GM23338 (cell line): ENCODE measurements around the gene DHRS7B. TPM values are rescaled to one million over a fixed set of nuclear protein-coding genes. Genes with fewer than 3 reads are reported as not detected.
A peak's percentile ranks its signal among the peaks of the same experiment; 100 is the strongest.

ENCODE experiments used
- ATAC-seq: fragments of 200-7000 bp; cut with Tn5 transposase; 3 replicates; pipeline ENCODE4 v1.9.1; 2020
- DNase-seq: peaks from one replicate; pipeline ENCODE4 v3.0.0-alpha.2; 2015; ENCODE audit warnings: low spot score
- H2AFZ ChIP-seq: fragments of 200-600 bp; sonication (generic); 2 replicates; pipeline ENCODE4 v1.8.0; 2016; ENCODE audit warnings: antibody characterized with exemption, mild to moderate bottlenecking, moderate library complexity
- H3F3A ChIP-seq: fragments of 200-600 bp; sonication (generic); replicated peaks from 2 replicates; pipeline ENCODE4 v1.8.0; 2017; ENCODE audit warnings: antibody characterized with exemption, mixed run types, low read depth
- H3K27ac ChIP-seq: fragments of 200-600 bp; sonication (generic); 2 replicates; pipeline ENCODE4 v1.6.1; 2016; ENCODE audit warnings: low read depth
- H3K27me3 ChIP-seq: fragments of 200-600 bp; sonication (generic); 2 replicates; pipeline ENCODE4 v1.8.0; 2016; ENCODE audit warnings: mild to moderate bottlenecking, mixed run types, moderate library complexity; ENCODE audit not compliant: insufficient read depth
- H3K36me3 ChIP-seq: fragments of 200-600 bp; sonication (generic); 2 replicates; pipeline ENCODE4 v1.8.0; 2016; ENCODE audit warnings: mild to moderate bottlenecking; ENCODE audit not compliant: insufficient read depth
- H3K4me1 ChIP-seq: fragments of 200-600 bp; sonication (generic); 2 replicates; pipeline ENCODE4 v1.8.0; 2016; ENCODE audit warnings: mild to moderate bottlenecking, moderate library complexity; ENCODE audit not compliant: insufficient read depth
- H3K4me2 ChIP-seq: fragments of 200-600 bp; sonication (generic); 2 replicates; pipeline ENCODE4 v1.7.1; 2017; ENCODE audit warnings: mixed run types
- H3K4me3 ChIP-seq: fragments of 200-600 bp; sonication (generic); 2 replicates; pipeline ENCODE4 v1.6.1; 2016; ENCODE audit warnings: mixed run types
- H3K79me2 ChIP-seq: fragments of 200-600 bp; sonication (generic); replicated peaks from 2 replicates; pipeline ENCODE4 v1.8.0; 2017; ENCODE audit warnings: mild to moderate bottlenecking; ENCODE audit not compliant: insufficient read depth
- H3K9me2 ChIP-seq: fragments of 200-600 bp; sonication (generic); 2 replicates; pipeline ENCODE4 v1.8.0; 2017; ENCODE audit not compliant: insufficient read depth
- H4K20me1 ChIP-seq: fragments of 200-600 bp; sonication (generic); replicated peaks from 2 replicates; pipeline ENCODE4 v1.8.0; 2017; ENCODE audit warnings: mild to moderate bottlenecking; ENCODE audit not compliant: insufficient read depth
- H3K27ac Mint-ChIP-seq: 2 replicates; pipeline ENCODE4 v1.8.0; 2020; ENCODE audit warnings: inconsistent platforms, mild to moderate bottlenecking, moderate library complexity, mixed read lengths
- H3K27me3 Mint-ChIP-seq: 3 replicates; pipeline ENCODE4 v1.8.0; 2022; ENCODE audit warnings: low read depth, mild to moderate bottlenecking, moderate library complexity, mixed read lengths, inconsistent platforms; ENCODE audit not compliant: insufficient read depth, poor library complexity
- H3K36me3 Mint-ChIP-seq: 3 replicates; pipeline ENCODE4 v1.8.0; 2021; ENCODE audit warnings: low read depth, mild to moderate bottlenecking, inconsistent platforms, moderate library complexity, mixed read lengths
- H3K4me1 Mint-ChIP-seq: 3 replicates; pipeline ENCODE4 v1.8.0; 2020; ENCODE audit warnings: mild to moderate bottlenecking, inconsistent platforms, mixed read lengths
- H3K4me3 Mint-ChIP-seq: 3 replicates; pipeline ENCODE4 v1.8.0; 2021; ENCODE audit warnings: moderate library complexity, mild to moderate bottlenecking, inconsistent platforms, mixed read lengths
- H3K9me3 Mint-ChIP-seq: 3 replicates; pipeline ENCODE4 v1.8.0; 2020; ENCODE audit warnings: moderate library complexity, mild to moderate bottlenecking, inconsistent platforms, mixed read lengths
- CREB1 ChIP-seq: fragments of 250-450 bp; sonication (Bioruptor Pico); IDR thresholded peaks from 2 replicates; pipeline ENCODE4 v1.5.0; 2020; ENCODE audit warnings: low read depth, mild to moderate bottlenecking, moderate library complexity
- CTCF ChIP-seq, 2 experiments: fragments of 200-600 bp in 1 of 2; sonication (generic) in 1 of 2; conservative IDR thresholded peaks; 2 replicates each; pipeline versions ENCODE4 v1.5.1 to v1.6.1; 2016 to 2017; ENCODE audit warnings: antibody characterized with exemption in 2 of 2, low read depth in 2 of 2, mild to moderate bottlenecking in 2 of 2, moderate library complexity in 1 of 2
- EZH2 ChIP-seq: fragments of 200-600 bp; sonication (generic); IDR thresholded peaks from one replicate; pipeline ENCODE4 v1.8.0; 2017; ENCODE audit warnings: antibody characterized with exemption, mild to moderate bottlenecking, low read depth; ENCODE audit not compliant: unreplicated experiment
- EZH2phosphoT487 ChIP-seq: fragments of 200-600 bp; sonication (generic); IDR thresholded peaks from one replicate; pipeline ENCODE4 v1.8.1; 2018; ENCODE audit warnings: antibody characterized with exemption; ENCODE audit not compliant: unreplicated experiment
- JUNB ChIP-seq: IDR thresholded peaks from one replicate; pipeline ENCODE4 v1.6.1; 2016; ENCODE audit warnings: antibody characterized with exemption; ENCODE audit not compliant: unreplicated experiment
- NANOG ChIP-seq: IDR thresholded peaks from 2 replicates; pipeline ENCODE4 v1.6.1; 2016; ENCODE audit warnings: antibody characterized with exemption, borderline replicate concordance
- POLR2AphosphoS5 ChIP-seq: IDR thresholded peaks from 2 replicates; pipeline ENCODE4 v1.6.1; 2016; ENCODE audit warnings: antibody characterized with exemption, low read depth
- STAT1 ChIP-seq: IDR thresholded peaks from one replicate; pipeline ENCODE4 v1.6.1; 2016; ENCODE audit warnings: antibody characterized with exemption; ENCODE audit not compliant: unreplicated experiment
- polyA plus RNA-seq: library from polyadenylated mRNA; unstranded; fragments of >200 nt; fragmentation: Nextera tagmentation; extraction: Ambion mirVana; gene quantifications from 2 replicates; pipeline ENCODE4 v1.2.1, GENCODE V29; 2016
- total RNA-seq: library from RNA; depleted of rRNA; stranded (reverse); fragments of >200 nt; shearing (Covaris generic); gene quantifications from 2 replicates; pipeline ENCODE4 v1.2.3, GENCODE V29; 2014
- TF ChIP-seq, protein P1 (sequence below): fragments of 250-450 bp; sonication (Bioruptor Pico); IDR thresholded peaks from 2 replicates; pipeline ENCODE4 v1.5.0; 2020; ENCODE audit warnings: mild to moderate bottlenecking, moderate library complexity
- TF ChIP-seq, protein P2 (sequence below): IDR thresholded peaks from one replicate; pipeline ENCODE4 v1.6.1; 2018; ENCODE audit warnings: antibody characterized with exemption; ENCODE audit not compliant: unreplicated experiment

DHRS7B gene
- total and polyA plus RNA-seq, 2 experiments from 2014 or later: 26.6 to 27.9 TPM

DNA sequence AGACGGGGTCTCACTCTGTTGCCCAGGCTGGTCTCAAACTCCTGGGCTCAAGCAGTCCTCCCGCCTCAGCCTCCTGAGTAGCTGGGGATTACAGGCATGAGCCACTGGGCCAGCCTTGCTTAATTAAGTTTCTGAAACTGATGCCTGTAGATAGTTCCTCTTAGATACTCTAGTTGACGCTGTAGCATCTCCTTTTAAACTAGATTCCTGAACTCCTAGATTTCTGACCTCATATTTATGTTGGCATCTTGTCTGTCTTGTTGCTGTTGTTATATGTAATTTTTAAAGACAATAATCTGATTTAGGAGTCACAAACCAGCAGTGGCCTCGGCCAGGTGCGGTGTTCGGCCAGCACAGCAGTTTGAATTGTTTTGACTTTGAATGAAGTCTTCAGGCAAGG is 37.5 kb downstream of the DHRS7B start (continued):
- TF ChIP-seq, protein P1, sequence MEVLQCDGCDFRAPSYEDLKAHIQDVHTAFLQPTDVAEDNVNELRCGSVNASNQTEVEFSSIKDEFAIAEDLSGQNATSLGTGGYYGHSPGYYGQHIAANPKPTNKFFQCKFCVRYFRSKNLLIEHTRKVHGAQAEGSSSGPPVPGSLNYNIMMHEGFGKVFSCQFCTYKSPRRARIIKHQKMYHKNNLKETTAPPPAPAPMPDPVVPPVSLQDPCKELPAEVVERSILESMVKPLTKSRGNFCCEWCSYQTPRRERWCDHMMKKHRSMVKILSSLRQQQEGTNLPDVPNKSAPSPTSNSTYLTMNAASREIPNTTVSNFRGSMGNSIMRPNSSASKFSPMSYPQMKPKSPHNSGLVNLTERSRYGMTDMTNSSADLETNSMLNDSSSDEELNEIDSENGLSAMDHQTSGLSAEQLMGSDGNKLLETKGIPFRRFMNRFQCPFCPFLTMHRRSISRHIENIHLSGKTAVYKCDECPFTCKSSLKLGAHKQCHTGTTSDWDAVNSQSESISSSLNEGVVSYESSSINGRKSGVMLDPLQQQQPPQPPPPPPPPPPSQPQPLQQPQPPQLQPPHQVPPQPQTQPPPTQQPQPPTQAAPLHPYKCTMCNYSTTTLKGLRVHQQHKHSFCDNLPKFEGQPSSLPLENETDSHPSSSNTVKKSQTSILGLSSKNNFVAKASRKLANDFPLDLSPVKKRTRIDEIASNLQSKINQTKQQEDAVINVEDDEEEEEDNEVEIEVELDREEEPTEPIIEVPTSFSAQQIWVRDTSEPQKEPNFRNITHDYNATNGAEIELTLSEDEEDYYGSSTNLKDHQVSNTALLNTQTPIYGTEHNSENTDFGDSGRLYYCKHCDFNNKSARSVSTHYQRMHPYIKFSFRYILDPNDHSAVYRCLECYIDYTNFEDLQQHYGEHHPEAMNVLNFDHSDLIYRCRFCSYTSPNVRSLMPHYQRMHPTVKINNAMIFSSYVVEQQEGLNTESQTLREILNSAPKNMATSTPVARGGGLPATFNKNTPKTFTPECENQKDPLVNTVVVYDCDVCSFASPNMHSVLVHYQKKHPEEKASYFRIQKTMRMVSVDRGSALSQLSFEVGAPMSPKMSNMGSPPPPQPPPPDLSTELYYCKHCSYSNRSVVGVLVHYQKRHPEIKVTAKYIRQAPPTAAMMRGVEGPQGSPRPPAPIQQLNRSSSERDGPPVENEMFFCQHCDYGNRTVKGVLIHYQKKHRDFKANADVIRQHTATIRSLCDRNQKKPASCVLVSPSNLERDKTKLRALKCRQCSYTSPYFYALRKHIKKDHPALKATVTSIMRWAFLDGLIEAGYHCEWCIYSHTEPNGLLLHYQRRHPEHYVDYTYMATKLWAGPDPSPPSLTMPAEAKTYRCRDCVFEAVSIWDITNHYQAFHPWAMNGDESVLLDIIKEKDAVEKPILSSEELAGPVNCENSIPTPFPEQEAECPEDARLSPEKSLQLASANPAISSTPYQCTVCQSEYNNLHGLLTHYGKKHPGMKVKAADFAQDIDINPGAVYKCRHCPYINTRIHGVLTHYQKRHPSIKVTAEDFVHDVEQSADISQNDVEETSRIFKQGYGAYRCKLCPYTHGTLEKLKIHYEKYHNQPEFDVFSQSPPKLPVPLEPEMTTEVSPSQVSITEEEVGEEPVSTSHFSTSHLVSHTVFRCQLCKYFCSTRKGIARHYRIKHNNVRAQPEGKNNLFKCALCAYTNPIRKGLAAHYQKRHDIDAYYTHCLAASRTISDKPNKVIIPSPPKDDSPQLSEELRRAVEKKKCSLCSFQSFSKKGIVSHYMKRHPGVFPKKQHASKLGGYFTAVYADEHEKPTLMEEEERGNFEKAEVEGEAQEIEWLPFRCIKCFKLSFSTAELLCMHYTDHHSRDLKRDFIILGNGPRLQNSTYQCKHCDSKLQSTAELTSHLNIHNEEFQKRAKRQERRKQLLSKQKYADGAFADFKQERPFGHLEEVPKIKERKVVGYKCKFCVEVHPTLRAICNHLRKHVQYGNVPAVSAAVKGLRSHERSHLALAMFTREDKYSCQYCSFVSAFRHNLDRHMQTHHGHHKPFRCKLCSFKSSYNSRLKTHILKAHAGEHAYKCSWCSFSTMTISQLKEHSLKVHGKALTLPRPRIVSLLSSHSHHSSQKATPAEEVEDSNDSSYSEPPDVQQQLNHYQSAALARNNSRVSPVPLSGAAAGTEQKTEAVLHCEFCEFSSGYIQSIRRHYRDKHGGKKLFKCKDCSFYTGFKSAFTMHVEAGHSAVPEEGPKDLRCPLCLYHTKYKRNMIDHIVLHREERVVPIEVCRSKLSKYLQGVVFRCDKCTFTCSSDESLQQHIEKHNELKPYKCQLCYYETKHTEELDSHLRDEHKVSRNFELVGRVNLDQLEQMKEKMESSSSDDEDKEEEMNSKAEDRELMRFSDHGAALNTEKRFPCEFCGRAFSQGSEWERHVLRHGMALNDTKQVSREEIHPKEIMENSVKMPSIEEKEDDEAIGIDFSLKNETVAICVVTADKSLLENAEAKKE: no peak
- TF ChIP-seq NANOG (no peak), CTCF (conservative IDR thresholded peaks at IDR 0.05; ENCODE audit: low read depth in 2 of 2) (0 out of 4 replicates have a peak, but pooled peaks of 1 of the 2 experiments have one; percentile 11)

DNA sequence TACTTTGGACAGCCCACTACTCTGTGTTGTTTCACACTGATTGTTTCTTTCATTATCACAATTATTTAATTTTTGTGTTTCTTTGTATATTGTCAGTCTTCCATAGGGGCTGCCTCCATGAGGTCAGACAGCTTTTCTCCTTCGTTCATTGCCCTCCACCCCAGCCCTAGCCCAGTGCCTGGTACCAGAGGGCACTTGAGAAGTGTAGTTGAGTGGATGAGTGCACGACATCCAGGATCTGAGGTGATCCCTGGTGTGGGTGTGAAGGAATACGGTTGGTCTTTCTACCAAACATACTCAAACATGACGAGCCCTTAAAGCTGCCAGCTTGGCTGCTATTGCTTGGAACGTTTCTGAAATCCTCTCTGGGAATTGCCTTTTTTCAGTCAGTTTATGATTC is 37.9 kb downstream of the DHRS7B start:
- no peak for DNase-seq
- no peaks in the 10 kb centered on the region for H3K4me1 ChIP-seq
- no peak overlapping the region for H3K4me3 Mint-ChIP-seq
- peaks cover 7% of the 10 kb centered on the region for H3K27me3 Mint-ChIP-seq
- no peak overlapping the region for H3K27ac ChIP-seq
- no peak overlapping the region for H2AFZ ChIP-seq
- H4K20me1 ChIP-seq: peaks cover 6% of the 10 kb centered on the region; the same call in 1 of the 2 replicates
- no peaks in the 10 kb centered on the region for H3K9me2 ChIP-seq
- no peak overlapping the region for H3K4me2 ChIP-seq
- no peaks in the 10 kb centered on the region for H3F3A ChIP-seq
- H3K4me1 Mint-ChIP-seq: no peaks in the 10 kb centered on the region
- H3K4me3 ChIP-seq: no peak overlapping the region
- no peak overlapping the region for H3K27ac Mint-ChIP-seq
- H3K27me3 ChIP-seq: no peaks in the 10 kb centered on the region
- no peaks in the 10 kb centered on the region for H3K36me3 ChIP-seq
- H3K79me2 ChIP-seq: no peaks in the 10 kb centered on the region
- no peaks in the 10 kb centered on the region for H3K9me3 Mint-ChIP-seq
- ATAC-seq: no peak
- no peaks in the 10 kb centered on the region for H3K36me3 Mint-ChIP-seq
- TF ChIP-seq POLR2AphosphoS5 (no peak), CREB1 (CRISPR knock-in tag) (no peak), EZH2 (no peak), JUNB (no peak), EZH2phosphoT487 (no peak), STAT1 (no peak), NANOG (no peak)
- TF ChIP-seq, protein P2, sequence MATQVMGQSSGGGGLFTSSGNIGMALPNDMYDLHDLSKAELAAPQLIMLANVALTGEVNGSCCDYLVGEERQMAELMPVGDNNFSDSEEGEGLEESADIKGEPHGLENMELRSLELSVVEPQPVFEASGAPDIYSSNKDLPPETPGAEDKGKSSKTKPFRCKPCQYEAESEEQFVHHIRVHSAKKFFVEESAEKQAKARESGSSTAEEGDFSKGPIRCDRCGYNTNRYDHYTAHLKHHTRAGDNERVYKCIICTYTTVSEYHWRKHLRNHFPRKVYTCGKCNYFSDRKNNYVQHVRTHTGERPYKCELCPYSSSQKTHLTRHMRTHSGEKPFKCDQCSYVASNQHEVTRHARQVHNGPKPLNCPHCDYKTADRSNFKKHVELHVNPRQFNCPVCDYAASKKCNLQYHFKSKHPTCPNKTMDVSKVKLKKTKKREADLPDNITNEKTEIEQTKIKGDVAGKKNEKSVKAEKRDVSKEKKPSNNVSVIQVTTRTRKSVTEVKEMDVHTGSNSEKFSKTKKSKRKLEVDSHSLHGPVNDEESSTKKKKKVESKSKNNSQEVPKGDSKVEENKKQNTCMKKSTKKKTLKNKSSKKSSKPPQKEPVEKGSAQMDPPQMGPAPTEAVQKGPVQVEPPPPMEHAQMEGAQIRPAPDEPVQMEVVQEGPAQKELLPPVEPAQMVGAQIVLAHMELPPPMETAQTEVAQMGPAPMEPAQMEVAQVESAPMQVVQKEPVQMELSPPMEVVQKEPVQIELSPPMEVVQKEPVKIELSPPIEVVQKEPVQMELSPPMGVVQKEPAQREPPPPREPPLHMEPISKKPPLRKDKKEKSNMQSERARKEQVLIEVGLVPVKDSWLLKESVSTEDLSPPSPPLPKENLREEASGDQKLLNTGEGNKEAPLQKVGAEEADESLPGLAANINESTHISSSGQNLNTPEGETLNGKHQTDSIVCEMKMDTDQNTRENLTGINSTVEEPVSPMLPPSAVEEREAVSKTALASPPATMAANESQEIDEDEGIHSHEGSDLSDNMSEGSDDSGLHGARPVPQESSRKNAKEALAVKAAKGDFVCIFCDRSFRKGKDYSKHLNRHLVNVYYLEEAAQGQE: no peak
